SIG-M5 treated with dmso at 0.1 percent for 504 hours (cell line): ENCODE results near the gene PDF.

ENCODE experiments used
- DNase-seq: peaks from one replicate; lab custom pipeline; 2025; ENCODE audit not compliant: unreplicated experiment; lab: John Stamatoyannopoulos, UW

Gene PDF

GRCh38 chr16:69283851-69284250 lies 46.5 kb downstream of the PDF start:
- DNase-seq: no peak

DNA sequence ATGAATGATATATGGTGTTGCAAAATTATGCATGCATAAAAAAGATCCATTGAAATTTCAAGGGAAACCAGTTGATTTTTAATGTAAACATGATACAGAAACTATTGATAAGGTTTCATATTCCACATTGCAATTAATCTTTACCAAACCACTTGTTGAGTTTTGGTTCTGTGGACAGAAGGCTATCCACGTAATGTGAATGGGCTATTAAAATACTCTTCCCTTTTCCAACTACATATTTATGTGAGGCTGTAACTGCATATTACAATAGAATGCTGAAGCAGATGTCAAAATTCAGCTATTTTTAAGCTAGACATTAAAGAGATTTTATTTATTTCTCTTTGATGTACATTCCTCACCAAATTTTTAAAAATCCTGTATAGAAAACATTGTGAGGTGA lies 53.0 kb downstream of the PDF start:
- no peak for DNase-seq
